NCI-H2029 treated with DMSO at 0.1 percent for 48 hours (cell line): ENCODE results near the gene PRKCH.

Experiments
- DNase-seq: peaks from one replicate; lab custom pipeline; 2025; lab: John Stamatoyannopoulos, UW

PRKCH gene

GRCh38 chr14:61365667-61366212, 44.4 kb downstream of the PRKCH start:
- no peak for DNase-seq

GRCh38 chr14:61368114-61368710, 46.8 kb downstream of the PRKCH start:
- no peak for DNase-seq

GRCh38 chr14:61368781-61369453, 47.5 kb downstream of the PRKCH start:
- DNase-seq, result no peak

- no peak for DNase-seq
These were observed 48.1 kb downstream of the PRKCH start for GRCh38 chr14:61369454-61369810.

GRCh38 chr14:61372379-61372778, 51.0 kb downstream of the PRKCH start:
- DNase-seq, result no peak

GRCh38 chr14:61372842-61373555, 51.6 kb downstream of the PRKCH start:
- no peak for DNase-seq

GRCh38 chr14:61374284-61374683, 52.9 kb downstream of the PRKCH start:
- DNase-seq, result no peak

GRCh38 chr14:61375218-61375617, 53.8 kb downstream of the PRKCH start:
- no peak for DNase-seq

- no peak for DNase-seq
These were observed 54.9 kb downstream of the PRKCH start for GRCh38 chr14:61376314-61376713.

GRCh38 chr14:61377749-61378148, 56.4 kb downstream of the PRKCH start:
- DNase-seq, result no peak

- no peak for DNase-seq
These were observed 58.3 kb downstream of the PRKCH start for GRCh38 chr14:61379639-61380184.

GRCh38 chr14:61380984-61381383, 59.6 kb downstream of the PRKCH start:
- no peak for DNase-seq

- no peak for DNase-seq
These were observed 60.2 kb downstream of the PRKCH start for GRCh38 chr14:61381553-61381952.

- DNase-seq, result no peak
These were observed 61.5 kb downstream of the PRKCH start for GRCh38 chr14:61382842-61383241.

GRCh38 chr14:61385002-61385685, 63.8 kb downstream of the PRKCH start:
- DNase-seq, result no peak

GRCh38 chr14:61386173-61386772, 64.9 kb downstream of the PRKCH start:
- no peak for DNase-seq

GRCh38 chr14:61387076-61387475, 65.7 kb downstream of the PRKCH start:
- DNase-seq, result no peak

- DNase-seq, result peak; percentile 99
These were observed 67.0 kb downstream of the PRKCH start for GRCh38 chr14:61388173-61388975.

- DNase-seq, result no peak
These were observed 67.7 kb downstream of the PRKCH start for GRCh38 chr14:61388976-61389576.

GRCh38 chr14:61391119-61391518, 69.7 kb downstream of the PRKCH start:
- no peak for DNase-seq

- DNase-seq, result no peak
These were observed 70.9 kb downstream of the PRKCH start for GRCh38 chr14:61392297-61392696.
